SK-N-SH treated with all-trans-retinoic acid at 6 μM for 48 hours (cell line): Measurements from ENCODE around the gene LRRC4B.

Experiments
- ARNTL ChIP-seq: fragments of 450-650 bp; formaldehyde crosslinking; IDR thresholded peaks from 2 replicates; pipeline ENCODE4 v1.5.0; 2020; ENCODE audit warnings: low read depth, mild to moderate bottlenecking, moderate library complexity, borderline replicate concordance
- CREB5 ChIP-seq: fragments of 250-450 bp; sonication (Bioruptor Pico); IDR thresholded peaks from 2 replicates; pipeline ENCODE4 v1.5.1; 2020; ENCODE audit warnings: low read depth, mild to moderate bottlenecking, moderate library complexity
- CSDC2 ChIP-seq: fragments of 250-450 bp; sonication (Bioruptor Pico); IDR thresholded peaks from 2 replicates; pipeline ENCODE4 v1.5.0; 2020; ENCODE audit warnings: mild to moderate bottlenecking, moderate library complexity
- CSRNP3 ChIP-seq: fragments of 250-450 bp; sonication (Bioruptor Pico); IDR thresholded peaks from 2 replicates; pipeline ENCODE4 v1.5.1; 2021; ENCODE audit warnings: mild to moderate bottlenecking, moderate library complexity
- ISL1 ChIP-seq: fragments of 250-450 bp; sonication (Bioruptor Pico); IDR thresholded peaks from 2 replicates; pipeline ENCODE4 v2.1.2; 2022; ENCODE audit warnings: mild to moderate bottlenecking, moderate library complexity
- PATZ1 ChIP-seq: fragments of 250-450 bp; sonication (Bioruptor Pico); IDR thresholded peaks from 2 replicates; pipeline ENCODE4 v1.8.0; 2020; ENCODE audit warnings: mild to moderate bottlenecking, moderate library complexity, borderline replicate concordance
- RARB ChIP-seq: fragments of 250-450 bp; sonication (Bioruptor Pico); IDR thresholded peaks from 2 replicates; pipeline ENCODE4 v1.8.0; 2021; ENCODE audit warnings: mild to moderate bottlenecking, moderate library complexity
- TCF4 ChIP-seq: fragments of 250-450 bp; sonication (Bioruptor Pico); IDR thresholded peaks from 2 replicates; pipeline ENCODE4 v1.8.0; 2021; ENCODE audit warnings: mild to moderate bottlenecking, moderate library complexity, borderline replicate concordance
- ZFP3 ChIP-seq: fragments of 250-450 bp; sonication (Bioruptor Pico); IDR thresholded peaks from 2 replicates; pipeline ENCODE4 v1.5.0; 2020; ENCODE audit warnings: mild to moderate bottlenecking, moderate library complexity
- ZNF565 ChIP-seq: fragments of 450-650 bp; formaldehyde crosslinking; conservative IDR thresholded peaks from 2 replicates; pipeline ENCODE4 v1.5.0; 2020; ENCODE audit warnings: low read depth, mild to moderate bottlenecking, moderate library complexity

- TF ChIP-seq ARNTL (CRISPR knock-in tag) (no peak), RARB (CRISPR knock-in tag) (no peak), CREB5 (CRISPR knock-in tag) (no peak), ZFP3 (CRISPR knock-in tag) (no peak), PATZ1 (CRISPR knock-in tag) (no peak), TCF4 (CRISPR knock-in tag) (no peak), CSDC2 (CRISPR knock-in tag) (no peak), ZNF565 (CRISPR knock-in tag) (no peak), CSRNP3 (CRISPR knock-in tag) (no peak), ISL1 (CRISPR knock-in tag) (no peak)
These were observed 5.2 kb downstream of the LRRC4B start for GRCh38 chr19:50562996-50563395.
